ENCODE data around the gene GMDS. TPM values are rescaled to one million over a fixed set of nuclear protein-coding genes. Genes with fewer than 3 reads are reported as not detected.

The GMDS gene
- total and polyA plus RNA-seq, 2 experiments from 2014 or later: 30.1 to 36.5 TPM

DNA sequence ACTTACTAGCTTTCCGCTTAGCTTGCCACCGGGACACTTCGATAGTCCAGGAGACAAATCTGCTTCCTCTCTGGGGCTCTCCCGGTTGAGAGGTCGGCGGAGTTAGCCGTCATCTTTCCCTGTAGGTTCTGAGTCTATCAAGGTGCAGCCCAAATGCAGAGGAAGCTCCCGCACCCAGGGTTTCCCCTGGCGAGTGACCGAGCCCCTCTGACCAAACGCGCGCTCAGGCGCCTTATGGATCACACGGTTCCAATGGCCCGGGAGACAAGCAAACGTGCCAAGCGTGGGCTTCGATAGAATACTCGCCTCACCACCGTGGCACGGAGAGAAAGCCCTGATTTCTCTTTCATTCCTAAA is 651.5 kb downstream of the GMDS start:
- Mint-ChIP-seq H3K36me3 (ENCODE audit: low read depth) (no peaks in the 10 kb centered on the region), H3K27me3 (ENCODE audit: insufficient read depth, low read depth, poor library complexity) (peaks cover 14% of the 10 kb centered on the region), H3K9me3 (no peaks in the 10 kb centered on the region), H3K27ac (no peak overlapping the region), H3K4me1 (peaks cover 24% of the 10 kb centered on the region), H3K4me3 (no peak overlapping the region)
- Histone ChIP-seq H3K79me2 (replicated peaks; ENCODE audit: insufficient read depth) (no peaks in the 10 kb centered on the region), H3F3A (replicated peaks; ENCODE audit: low read depth) (no peaks in the 10 kb centered on the region), H3K4me1 (ENCODE audit: insufficient read depth) (peaks cover 5% of the 10 kb centered on the region; the same call in 1 of the 2 replicates), H3K27ac (ENCODE audit: low read depth) (no peak overlapping the region), H4K20me1 (replicated peaks; ENCODE audit: insufficient read depth) (no peaks in the 10 kb centered on the region), H3K4me3 (no peak overlapping the region), H2AFZ (peak overlapping the region; percentile 63), H3K27me3 (ENCODE audit: insufficient read depth) (no peaks in the 10 kb centered on the region), H3K9me2 (ENCODE audit: insufficient read depth) (peaks cover 4% of the 10 kb centered on the region; the same call in 1 of the 2 replicates), H3K4me2 (no peak overlapping the region), H3K36me3 (ENCODE audit: insufficient read depth) (no peaks in the 10 kb centered on the region)
- ATAC-seq (no peak), DNase-seq (ENCODE audit: low spot score) (no peak)
- TF ChIP-seq JUNB (IDR thresholded peaks at IDR 0.05; ENCODE audit: unreplicated experiment) (no peak), CREB1 (CRISPR knock-in tag; IDR thresholded peaks at IDR 0.05; ENCODE audit: low read depth) (no peak), ZNF114 (CRISPR knock-in tag; IDR thresholded peaks at IDR 0.05) (no peak), NANOG (IDR thresholded peaks at IDR 0.05; ENCODE audit: borderline replicate concordance) (no peak), POLR2AphosphoS5 (IDR thresholded peaks at IDR 0.05; ENCODE audit: low read depth) (no peak), STAT1 (IDR thresholded peaks at IDR 0.05; ENCODE audit: unreplicated experiment) (no peak), EZH2phosphoT487 (IDR thresholded peaks at IDR 0.05; ENCODE audit: unreplicated experiment) (no peak), EZH2 (IDR thresholded peaks at IDR 0.05; ENCODE audit: low read depth, unreplicated experiment) (no peak), ZNF331 (CRISPR knock-in tag; IDR thresholded peaks at IDR 0.05; ENCODE audit: low read depth) (no peak)
- TF ChIP-seq, protein P1, sequence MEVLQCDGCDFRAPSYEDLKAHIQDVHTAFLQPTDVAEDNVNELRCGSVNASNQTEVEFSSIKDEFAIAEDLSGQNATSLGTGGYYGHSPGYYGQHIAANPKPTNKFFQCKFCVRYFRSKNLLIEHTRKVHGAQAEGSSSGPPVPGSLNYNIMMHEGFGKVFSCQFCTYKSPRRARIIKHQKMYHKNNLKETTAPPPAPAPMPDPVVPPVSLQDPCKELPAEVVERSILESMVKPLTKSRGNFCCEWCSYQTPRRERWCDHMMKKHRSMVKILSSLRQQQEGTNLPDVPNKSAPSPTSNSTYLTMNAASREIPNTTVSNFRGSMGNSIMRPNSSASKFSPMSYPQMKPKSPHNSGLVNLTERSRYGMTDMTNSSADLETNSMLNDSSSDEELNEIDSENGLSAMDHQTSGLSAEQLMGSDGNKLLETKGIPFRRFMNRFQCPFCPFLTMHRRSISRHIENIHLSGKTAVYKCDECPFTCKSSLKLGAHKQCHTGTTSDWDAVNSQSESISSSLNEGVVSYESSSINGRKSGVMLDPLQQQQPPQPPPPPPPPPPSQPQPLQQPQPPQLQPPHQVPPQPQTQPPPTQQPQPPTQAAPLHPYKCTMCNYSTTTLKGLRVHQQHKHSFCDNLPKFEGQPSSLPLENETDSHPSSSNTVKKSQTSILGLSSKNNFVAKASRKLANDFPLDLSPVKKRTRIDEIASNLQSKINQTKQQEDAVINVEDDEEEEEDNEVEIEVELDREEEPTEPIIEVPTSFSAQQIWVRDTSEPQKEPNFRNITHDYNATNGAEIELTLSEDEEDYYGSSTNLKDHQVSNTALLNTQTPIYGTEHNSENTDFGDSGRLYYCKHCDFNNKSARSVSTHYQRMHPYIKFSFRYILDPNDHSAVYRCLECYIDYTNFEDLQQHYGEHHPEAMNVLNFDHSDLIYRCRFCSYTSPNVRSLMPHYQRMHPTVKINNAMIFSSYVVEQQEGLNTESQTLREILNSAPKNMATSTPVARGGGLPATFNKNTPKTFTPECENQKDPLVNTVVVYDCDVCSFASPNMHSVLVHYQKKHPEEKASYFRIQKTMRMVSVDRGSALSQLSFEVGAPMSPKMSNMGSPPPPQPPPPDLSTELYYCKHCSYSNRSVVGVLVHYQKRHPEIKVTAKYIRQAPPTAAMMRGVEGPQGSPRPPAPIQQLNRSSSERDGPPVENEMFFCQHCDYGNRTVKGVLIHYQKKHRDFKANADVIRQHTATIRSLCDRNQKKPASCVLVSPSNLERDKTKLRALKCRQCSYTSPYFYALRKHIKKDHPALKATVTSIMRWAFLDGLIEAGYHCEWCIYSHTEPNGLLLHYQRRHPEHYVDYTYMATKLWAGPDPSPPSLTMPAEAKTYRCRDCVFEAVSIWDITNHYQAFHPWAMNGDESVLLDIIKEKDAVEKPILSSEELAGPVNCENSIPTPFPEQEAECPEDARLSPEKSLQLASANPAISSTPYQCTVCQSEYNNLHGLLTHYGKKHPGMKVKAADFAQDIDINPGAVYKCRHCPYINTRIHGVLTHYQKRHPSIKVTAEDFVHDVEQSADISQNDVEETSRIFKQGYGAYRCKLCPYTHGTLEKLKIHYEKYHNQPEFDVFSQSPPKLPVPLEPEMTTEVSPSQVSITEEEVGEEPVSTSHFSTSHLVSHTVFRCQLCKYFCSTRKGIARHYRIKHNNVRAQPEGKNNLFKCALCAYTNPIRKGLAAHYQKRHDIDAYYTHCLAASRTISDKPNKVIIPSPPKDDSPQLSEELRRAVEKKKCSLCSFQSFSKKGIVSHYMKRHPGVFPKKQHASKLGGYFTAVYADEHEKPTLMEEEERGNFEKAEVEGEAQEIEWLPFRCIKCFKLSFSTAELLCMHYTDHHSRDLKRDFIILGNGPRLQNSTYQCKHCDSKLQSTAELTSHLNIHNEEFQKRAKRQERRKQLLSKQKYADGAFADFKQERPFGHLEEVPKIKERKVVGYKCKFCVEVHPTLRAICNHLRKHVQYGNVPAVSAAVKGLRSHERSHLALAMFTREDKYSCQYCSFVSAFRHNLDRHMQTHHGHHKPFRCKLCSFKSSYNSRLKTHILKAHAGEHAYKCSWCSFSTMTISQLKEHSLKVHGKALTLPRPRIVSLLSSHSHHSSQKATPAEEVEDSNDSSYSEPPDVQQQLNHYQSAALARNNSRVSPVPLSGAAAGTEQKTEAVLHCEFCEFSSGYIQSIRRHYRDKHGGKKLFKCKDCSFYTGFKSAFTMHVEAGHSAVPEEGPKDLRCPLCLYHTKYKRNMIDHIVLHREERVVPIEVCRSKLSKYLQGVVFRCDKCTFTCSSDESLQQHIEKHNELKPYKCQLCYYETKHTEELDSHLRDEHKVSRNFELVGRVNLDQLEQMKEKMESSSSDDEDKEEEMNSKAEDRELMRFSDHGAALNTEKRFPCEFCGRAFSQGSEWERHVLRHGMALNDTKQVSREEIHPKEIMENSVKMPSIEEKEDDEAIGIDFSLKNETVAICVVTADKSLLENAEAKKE (CRISPR knock-in tag; IDR thresholded peaks at IDR 0.05): no peak
- TF ChIP-seq, protein P2, sequence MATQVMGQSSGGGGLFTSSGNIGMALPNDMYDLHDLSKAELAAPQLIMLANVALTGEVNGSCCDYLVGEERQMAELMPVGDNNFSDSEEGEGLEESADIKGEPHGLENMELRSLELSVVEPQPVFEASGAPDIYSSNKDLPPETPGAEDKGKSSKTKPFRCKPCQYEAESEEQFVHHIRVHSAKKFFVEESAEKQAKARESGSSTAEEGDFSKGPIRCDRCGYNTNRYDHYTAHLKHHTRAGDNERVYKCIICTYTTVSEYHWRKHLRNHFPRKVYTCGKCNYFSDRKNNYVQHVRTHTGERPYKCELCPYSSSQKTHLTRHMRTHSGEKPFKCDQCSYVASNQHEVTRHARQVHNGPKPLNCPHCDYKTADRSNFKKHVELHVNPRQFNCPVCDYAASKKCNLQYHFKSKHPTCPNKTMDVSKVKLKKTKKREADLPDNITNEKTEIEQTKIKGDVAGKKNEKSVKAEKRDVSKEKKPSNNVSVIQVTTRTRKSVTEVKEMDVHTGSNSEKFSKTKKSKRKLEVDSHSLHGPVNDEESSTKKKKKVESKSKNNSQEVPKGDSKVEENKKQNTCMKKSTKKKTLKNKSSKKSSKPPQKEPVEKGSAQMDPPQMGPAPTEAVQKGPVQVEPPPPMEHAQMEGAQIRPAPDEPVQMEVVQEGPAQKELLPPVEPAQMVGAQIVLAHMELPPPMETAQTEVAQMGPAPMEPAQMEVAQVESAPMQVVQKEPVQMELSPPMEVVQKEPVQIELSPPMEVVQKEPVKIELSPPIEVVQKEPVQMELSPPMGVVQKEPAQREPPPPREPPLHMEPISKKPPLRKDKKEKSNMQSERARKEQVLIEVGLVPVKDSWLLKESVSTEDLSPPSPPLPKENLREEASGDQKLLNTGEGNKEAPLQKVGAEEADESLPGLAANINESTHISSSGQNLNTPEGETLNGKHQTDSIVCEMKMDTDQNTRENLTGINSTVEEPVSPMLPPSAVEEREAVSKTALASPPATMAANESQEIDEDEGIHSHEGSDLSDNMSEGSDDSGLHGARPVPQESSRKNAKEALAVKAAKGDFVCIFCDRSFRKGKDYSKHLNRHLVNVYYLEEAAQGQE (IDR thresholded peaks at IDR 0.05; ENCODE audit: unreplicated experiment): no peak
- TF ChIP-seq, protein P3, sequence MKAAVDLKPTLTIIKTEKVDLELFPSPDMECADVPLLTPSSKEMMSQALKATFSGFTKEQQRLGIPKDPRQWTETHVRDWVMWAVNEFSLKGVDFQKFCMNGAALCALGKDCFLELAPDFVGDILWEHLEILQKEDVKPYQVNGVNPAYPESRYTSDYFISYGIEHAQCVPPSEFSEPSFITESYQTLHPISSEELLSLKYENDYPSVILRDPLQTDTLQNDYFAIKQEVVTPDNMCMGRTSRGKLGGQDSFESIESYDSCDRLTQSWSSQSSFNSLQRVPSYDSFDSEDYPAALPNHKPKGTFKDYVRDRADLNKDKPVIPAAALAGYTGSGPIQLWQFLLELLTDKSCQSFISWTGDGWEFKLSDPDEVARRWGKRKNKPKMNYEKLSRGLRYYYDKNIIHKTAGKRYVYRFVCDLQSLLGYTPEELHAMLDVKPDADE (IDR thresholded peaks at IDR 0.05): no peak
- TF ChIP-seq, protein P4, sequence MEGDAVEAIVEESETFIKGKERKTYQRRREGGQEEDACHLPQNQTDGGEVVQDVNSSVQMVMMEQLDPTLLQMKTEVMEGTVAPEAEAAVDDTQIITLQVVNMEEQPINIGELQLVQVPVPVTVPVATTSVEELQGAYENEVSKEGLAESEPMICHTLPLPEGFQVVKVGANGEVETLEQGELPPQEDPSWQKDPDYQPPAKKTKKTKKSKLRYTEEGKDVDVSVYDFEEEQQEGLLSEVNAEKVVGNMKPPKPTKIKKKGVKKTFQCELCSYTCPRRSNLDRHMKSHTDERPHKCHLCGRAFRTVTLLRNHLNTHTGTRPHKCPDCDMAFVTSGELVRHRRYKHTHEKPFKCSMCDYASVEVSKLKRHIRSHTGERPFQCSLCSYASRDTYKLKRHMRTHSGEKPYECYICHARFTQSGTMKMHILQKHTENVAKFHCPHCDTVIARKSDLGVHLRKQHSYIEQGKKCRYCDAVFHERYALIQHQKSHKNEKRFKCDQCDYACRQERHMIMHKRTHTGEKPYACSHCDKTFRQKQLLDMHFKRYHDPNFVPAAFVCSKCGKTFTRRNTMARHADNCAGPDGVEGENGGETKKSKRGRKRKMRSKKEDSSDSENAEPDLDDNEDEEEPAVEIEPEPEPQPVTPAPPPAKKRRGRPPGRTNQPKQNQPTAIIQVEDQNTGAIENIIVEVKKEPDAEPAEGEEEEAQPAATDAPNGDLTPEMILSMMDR (conservative IDR thresholded peaks at IDR 0.05; ENCODE audit: low read depth in 2 of 2): no peak
